ENCODE results near the gene BMF. TPM values are rescaled to one million over a fixed set of nuclear protein-coding genes. Genes with fewer than 3 reads are reported as not detected.

BMF gene
- total RNA-seq, 6 donors from 2014 or later = 9.9 to 118 (median 26.2) TPM

- Histone ChIP-seq H3K27ac (no peak overlapping the region), H3K4me3 (no peak overlapping the region), H3K36me3 (no peaks in the 10 kb centered on the region), H3K4me1 (peaks cover 7 to 16% (median 10%) of the 10 kb centered on the region in 4 donors), H3K27me3 (no peaks in the 10 kb centered on the region), H3K9me3 (no peaks in the 10 kb centered on the region)
- ATAC-seq (ENCODE audit: low FRiP score in 2 of 2) (no peak), DNase-seq (no peak)
- WGBS, 2 donors = 82 to 83% methylated on average over 16 to 20 of the region's 24 CpGs
- no peak for TF ChIP-seq POLR2A (IDR thresholded peaks at IDR 0.05)
- TF ChIP-seq EP300 (IDR thresholded peaks at IDR 0.05) = no peak
- no peak for TF ChIP-seq CTCF (IDR thresholded peaks at IDR 0.05)
- TF ChIP-seq POLR2AphosphoS5 (IDR thresholded peaks at IDR 0.05) = no peak
These were observed 4.1 kb upstream of the BMF start for GRCh38 chr15:40112789-40113188.

GRCh38 chr15:40111888-40112287 lies 3.2 kb upstream of the BMF start:
- H3K9me3 ChIP-seq = no peaks in the 10 kb centered on the region
- no peak for TF ChIP-seq POLR2AphosphoS5 (IDR thresholded peaks at IDR 0.05)
- TF ChIP-seq POLR2A (IDR thresholded peaks at IDR 0.05) = no peak
- no peak for TF ChIP-seq EP300 (IDR thresholded peaks at IDR 0.05)
- no peak for TF ChIP-seq CTCF (IDR thresholded peaks at IDR 0.05)
- H3K27ac ChIP-seq = no peak overlapping the region
- H3K27me3 ChIP-seq = no peaks in the 10 kb centered on the region
- no peak for ATAC-seq (ENCODE audit: low FRiP score in 2 of 2)
- DNase-seq = no peak
- no peak overlapping the region for H3K4me3 ChIP-seq
- no peaks in the 10 kb centered on the region for H3K36me3 ChIP-seq
- WGBS, 2 donors = 93 to 96% methylated on average over 2 of the region's 2 CpGs
- H3K4me1 ChIP-seq = peaks cover 16 to 25% (median 19%) of the 10 kb centered on the region in 4 donors

DNA sequence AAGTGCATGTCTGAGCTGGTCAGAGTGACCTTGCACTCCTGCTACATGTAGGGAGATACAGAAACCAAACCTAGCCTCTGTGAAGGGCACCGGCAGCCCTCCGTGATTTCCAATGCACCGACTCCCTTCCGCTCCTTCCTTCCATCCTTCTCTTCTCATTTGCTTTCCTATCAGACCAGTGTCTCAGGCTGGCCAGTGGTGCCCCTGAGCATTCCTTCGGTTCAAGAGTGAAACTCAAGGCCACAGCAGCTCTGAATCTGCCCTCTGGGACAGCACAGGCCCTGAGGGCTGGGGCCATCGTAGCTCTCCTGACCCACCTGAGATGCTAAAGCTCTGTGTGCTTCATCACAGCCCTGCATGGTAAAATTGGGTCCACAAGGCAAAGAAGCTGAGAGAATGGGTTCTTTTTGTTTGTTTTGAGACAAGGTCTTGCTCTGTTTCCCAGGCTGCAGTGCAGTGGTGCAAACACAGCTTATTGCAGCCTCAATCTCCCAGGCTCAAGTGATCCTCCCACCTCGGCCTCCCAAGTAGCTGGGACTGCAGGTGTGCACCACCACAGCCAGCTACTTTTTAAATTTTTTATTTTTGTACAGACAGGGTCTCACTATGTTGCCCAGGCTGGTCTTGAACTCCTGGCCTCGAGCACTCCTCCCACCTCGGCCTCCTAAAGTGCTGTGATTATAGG lies 2.3 kb upstream of the BMF start:
- DNase-seq (no peak), ATAC-seq (ENCODE audit: low FRiP score in 2 of 2) (no peak)
- TF ChIP-seq EP300 (IDR thresholded peaks at IDR 0.05) (no peak), POLR2A (IDR thresholded peaks at IDR 0.05) (no peak), POLR2AphosphoS5 (IDR thresholded peaks at IDR 0.05) (no peak), CTCF (IDR thresholded peaks at IDR 0.05) (no peak)
- Histone ChIP-seq H3K9me3 (no peaks in the 10 kb centered on the region), H3K4me1 (peaks cover 25 to 33% (median 27%) of the 10 kb centered on the region in 4 donors), H3K36me3 (no peaks in the 10 kb centered on the region), H3K4me3 (no peak overlapping the region), H3K27ac (no peak overlapping the region), H3K27me3 (no peaks in the 10 kb centered on the region)
- WGBS, 2 donors = 90 to 91% methylated on average over 9 of the region's 9 CpGs

DNA sequence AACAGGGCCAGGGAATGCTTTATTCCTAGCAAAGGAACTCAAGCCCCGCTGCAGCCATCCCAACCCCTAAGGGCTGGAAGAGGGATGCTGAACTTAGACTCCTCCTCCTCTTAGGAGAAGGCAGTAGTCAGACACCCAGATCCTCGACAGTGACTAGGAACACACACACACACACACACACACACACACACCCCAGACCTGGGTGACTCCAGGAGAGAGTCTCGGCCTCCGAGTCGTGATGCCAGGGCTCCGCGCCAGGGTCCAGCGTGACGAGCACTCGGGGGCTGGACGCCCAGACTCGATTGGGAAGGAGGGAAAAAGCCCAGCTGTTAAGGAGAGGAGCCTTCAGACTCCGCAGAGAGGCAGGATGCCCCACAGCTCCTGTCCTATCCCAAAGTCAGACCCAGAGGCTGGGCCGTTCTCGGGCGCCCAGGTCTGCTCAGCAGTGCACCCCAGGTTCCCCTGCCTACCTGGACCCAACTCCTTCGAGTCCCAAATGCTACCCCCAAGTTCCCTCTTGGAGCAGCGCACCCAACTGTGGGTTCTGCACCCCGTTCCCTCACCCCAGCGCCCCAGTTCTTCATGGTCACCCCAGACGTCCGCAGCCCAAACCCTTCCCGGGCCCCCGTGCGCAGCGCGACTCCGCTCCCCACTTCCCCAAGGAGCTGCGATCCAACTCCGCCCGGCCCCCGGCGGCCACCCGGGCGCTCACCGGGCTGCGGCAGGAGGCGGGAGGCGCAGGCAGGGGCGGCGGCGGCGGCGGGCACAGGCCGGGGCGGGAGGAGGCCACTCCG lies 421 bp downstream of the BMF start:
- Histone ChIP-seq H3K27ac (peak overlapping the region; percentile 85 to 93 (median 92)), H3K4me1 (peaks cover 52 to 54% (median 53%) of the 10 kb centered on the region in 4 donors), H3K4me3 (peak overlapping the region; percentile 71 to 94 (median 85)), H3K27me3 (no peaks in the 10 kb centered on the region), H3K36me3 (no peaks in the 10 kb centered on the region), H3K9me3 (no peaks in the 10 kb centered on the region)
- TF ChIP-seq POLR2AphosphoS5 (IDR thresholded peaks at IDR 0.05) (peak in 1 of 2 donors; percentile 6), CTCF (IDR thresholded peaks at IDR 0.05) (no peak), EP300 (IDR thresholded peaks at IDR 0.05) (no peak), POLR2A (IDR thresholded peaks at IDR 0.05) (peak; percentile 35 to 98 (median 84))
- 1% methylated on average over 15 to 46 of the region's 47 CpGs for WGBS, 2 donors
- ATAC-seq (ENCODE audit: low FRiP score in 2 of 2) = peak; percentile 0 to 13
- peak; percentile 56 to 92 for DNase-seq

Measured in upper lobe of left lung (tissue), 6 donors.